Eye (tissue), 1 donor: Measurements from ENCODE around the gene HINFP.

ENCODE experiments used
- DNase-seq: peaks from one replicate; pipeline ENCODE4 v3.0.0-alpha.2; 2015

The HINFP gene, protein sequence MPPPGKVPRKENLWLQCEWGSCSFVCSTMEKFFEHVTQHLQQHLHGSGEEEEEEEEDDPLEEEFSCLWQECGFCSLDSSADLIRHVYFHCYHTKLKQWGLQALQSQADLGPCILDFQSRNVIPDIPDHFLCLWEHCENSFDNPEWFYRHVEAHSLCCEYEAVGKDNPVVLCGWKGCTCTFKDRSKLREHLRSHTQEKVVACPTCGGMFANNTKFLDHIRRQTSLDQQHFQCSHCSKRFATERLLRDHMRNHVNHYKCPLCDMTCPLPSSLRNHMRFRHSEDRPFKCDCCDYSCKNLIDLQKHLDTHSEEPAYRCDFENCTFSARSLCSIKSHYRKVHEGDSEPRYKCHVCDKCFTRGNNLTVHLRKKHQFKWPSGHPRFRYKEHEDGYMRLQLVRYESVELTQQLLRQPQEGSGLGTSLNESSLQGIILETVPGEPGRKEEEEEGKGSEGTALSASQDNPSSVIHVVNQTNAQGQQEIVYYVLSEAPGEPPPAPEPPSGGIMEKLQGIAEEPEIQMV

GRCh38 chr11:119121008-119121810 is at the start of gene HINFP:
TSS of gene HINFP (plus strand) at chr11:119121580. CDS start at chr11:119126945, 5,365 bp downstream.
- peak; percentile 99 for DNase-seq

DNA sequence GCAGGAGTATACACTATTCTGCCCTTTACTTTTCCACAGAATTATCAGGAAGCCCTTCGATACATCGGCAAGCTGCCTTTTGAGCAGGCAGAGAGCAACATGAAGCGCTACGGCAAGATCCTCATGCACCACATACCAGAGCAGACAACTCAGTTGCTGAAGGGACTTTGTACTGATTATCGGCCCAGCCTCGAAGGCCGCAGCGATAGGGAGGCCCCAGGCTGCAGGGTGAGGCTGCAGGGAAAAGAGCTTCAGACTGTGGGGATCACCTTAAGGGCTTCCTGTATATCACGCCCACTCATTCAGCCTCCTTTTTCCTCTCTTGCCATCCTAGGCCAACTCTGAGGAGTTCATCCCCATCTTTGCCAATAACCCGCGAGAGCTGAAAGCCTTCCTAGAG is 43.5 kb upstream of the HINFP start:
- no peak for DNase-seq

DNA sequence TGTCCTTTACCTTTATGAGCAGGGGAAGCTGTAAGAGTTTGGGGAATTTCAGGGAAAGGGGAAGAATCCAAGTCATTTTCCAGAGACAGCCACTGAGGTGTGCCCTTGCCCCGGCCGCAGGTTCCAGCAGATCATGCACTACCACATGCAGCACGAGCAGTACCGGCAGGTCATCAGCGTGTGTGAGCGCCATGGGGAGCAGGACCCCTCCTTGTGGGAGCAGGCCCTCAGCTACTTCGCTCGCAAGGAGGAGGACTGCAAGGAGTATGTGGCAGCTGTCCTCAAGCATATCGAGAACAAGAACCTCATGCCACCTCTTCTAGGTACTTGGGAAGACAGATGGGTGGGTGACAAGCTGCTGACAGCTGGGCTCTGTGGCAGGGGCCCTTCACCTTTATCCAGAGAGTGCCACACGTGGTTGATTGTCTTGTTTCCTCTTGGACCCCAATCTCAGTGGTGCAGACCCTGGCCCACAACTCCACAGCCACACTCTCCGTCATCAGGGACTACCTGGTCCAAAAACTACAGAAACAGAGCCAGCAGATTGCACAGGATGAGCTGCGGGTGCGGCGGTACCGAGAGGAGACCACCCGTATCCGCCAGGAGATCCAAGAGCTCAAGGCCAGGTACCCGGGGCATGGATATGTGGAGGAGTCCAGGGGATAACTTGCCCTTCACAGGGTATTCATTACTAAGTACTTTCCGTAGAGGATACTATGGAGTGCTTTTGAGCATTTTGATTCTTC is 42.5 kb upstream of the HINFP start:
- DNase-seq, result no peak

- DNase-seq, result no peak
Observed at GRCh38 chr11:119081682-119082260, 39.6 kb upstream of the HINFP start.

- DNase-seq, result peak; percentile 98
Observed at GRCh38 chr11:119084663-119085436, 36.5 kb upstream of the HINFP start, which contains the start of gene HMBS. TSS of gene HMBS (plus strand) at chr11:119084881. CDS start at chr11:119085034, 153 bp downstream.

- no peak for DNase-seq
Observed at GRCh38 chr11:119085437-119085847, 35.9 kb upstream of the HINFP start.

DNA sequence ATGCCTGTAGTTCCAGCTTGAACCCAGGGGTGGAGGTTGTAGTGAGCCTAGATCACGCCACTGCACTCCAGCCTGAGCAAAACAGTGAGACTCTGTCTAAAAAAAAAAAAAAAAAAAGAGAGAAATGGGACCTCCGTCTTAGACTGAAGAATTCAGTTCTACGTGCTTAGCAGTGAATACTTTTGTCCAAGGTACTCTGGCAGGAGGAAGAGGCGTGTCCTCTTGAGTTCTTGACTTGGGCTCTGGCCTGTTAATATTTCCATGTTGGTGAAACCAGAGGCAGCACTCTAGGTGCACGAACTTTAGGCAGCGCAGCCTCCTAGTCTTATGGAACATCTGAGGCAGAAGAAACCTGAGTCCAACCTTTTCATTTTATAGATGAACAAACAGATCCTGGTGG is 34.3 kb upstream of the HINFP start:
- no peak for DNase-seq

- DNase-seq, result no peak
Observed at GRCh38 chr11:119087747-119088241, 33.6 kb upstream of the HINFP start.

DNA sequence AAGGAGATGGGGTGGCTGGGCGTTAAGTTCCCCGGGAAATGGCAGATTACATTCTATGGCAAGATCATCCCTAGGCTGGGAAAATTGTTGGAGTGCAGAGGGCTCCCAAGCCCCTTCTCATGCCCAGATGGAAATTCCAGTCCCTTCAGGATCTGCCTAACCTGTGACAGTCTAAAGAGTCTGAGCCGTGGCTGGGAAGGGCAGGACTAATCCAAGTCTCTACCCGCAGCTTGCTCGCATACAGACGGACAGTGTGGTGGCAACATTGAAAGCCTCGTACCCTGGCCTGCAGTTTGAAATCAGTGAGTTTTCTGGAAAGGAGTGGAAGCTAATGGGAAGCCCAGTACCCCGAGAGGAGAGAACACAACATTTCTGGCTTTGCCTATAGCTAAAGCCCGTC is 33.0 kb upstream of the HINFP start:
- no peak for DNase-seq

- no peak for DNase-seq
Observed at GRCh38 chr11:119089319-119089718, 32.1 kb upstream of the HINFP start.

GRCh38 chr11:119091178-119091577 is 30.2 kb upstream of the HINFP start:
- DNase-seq, result no peak

GRCh38 chr11:119091966-119092879 is 29.2 kb upstream of the HINFP start:
- no peak for DNase-seq

- DNase-seq, result peak; percentile 41
Observed at GRCh38 chr11:119092880-119093842, 28.2 kb upstream of the HINFP start.

DNA sequence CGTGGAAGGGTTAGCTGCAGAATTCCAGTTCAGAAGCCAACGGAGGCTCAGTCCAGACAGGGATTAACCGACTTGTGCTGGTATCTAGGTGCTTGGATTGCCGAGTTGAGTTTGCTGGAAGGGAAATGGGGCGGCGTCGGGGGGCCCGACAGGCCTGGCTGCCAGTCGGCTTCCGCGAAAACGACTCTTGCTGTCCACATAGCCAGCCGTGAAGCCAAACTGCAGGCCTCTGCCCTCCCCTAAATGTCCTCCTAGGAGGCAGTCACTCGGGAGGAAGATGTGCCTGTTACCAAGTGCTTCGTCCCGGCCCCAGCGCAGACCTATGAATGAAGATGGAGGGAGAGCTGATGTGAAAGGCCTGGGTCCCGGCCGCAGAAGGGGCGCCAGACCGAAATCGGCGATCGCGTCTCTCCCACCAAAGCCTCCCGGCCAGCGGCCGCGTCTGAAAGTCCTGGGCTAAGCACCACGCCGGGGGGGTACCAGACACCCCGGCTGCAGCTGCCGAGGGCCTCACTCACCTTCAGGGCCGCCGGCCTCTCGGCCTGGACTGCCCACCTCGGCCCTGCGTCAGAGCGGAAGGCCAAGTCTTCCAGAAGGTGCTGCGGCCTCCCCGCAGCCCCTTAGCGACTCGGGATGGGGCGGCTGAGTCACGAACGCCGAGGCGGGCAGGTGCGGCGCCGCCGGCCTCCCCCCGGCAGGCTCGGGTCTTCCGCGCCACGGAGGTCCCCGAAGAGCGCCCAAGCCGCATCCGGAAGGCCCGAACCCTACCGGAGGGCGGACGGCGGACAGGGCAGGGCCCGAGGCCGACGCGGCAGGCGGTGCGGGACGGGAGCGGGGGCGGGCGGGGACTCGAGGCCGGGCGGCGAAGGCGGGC is 27.2 kb upstream of the HINFP start:
- DNase-seq, result peak; percentile 72

DNA sequence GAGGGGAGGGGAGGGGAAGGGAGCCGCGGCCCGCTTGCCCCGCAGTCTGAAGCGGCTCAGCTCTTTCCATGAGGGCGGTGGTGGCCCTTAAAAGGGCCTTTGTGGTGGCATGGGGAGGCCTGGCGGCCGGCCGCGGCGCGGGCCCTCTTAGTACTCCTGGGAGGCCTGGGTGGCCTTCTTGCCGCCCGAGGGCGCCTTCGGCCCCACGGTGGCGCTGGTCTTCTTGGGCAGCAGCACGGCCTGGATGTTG is 26.6 kb upstream of the HINFP start:
- DNase-seq, result peak; percentile 90

DNA sequence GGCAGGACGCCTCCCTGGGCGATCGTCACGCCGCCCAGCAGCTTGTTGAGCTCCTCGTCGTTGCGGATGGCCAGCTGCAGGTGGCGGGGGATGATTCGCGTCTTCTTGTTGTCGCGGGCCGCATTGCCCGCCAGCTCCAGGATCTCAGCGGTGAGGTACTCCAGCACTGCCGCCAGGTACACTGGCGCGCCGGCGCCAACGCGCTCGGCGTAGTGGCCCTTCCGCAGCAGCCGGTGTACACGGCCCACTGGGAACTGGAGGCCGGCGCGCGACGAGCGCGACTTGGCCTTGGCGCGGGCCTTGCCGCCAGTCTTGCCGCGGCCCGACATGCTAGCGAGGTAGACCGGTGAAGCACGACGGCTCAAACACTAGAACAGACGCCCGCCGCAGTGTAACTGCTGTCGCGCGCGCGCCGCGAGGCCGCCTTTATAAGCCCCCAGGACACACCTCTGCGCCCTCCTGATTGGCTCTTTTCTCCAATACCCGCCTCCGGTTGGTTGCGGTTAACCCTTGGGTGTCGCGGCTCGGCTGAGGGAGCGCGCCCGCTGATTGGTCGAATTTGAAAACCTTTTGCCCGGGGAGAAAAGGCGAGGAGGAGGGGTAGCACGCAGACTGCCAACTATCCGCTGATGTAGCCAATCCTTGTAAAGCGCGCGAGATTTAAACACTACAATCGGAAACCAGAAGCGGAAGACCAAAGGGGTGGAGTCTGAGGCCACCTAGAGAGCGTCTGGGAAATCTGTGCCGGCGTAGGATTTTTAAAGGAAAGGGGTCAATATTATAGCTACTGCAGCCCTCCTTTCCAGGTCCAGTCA is 26.1 kb upstream of the HINFP start:
- DNase-seq, result peak; percentile 100

- no peak for DNase-seq
Observed at GRCh38 chr11:119099711-119100110, 21.7 kb upstream of the HINFP start.
